Stimulated activated CD8-positive, alpha-beta memory T cell treated with anti-CD3 and anti-CD28 coated beads, Interleukin-15, amount 100 ng/mL, for 4 hours (primary cell): ENCODE results near the gene BABAM2.
"Not testable (repeated sequence)": the region's sequence is repeated elsewhere in the genome, so short reads cannot be mapped to it uniquely, and the experiment has no call there.

Source experiments
- DNase-seq, 2 donors: peaks; one replicate each; pipeline ENCODE4 v3.0.0-alpha.2; 2020; ENCODE audit warnings: low read depth in 2 of 2

BABAM2 gene

DNA sequence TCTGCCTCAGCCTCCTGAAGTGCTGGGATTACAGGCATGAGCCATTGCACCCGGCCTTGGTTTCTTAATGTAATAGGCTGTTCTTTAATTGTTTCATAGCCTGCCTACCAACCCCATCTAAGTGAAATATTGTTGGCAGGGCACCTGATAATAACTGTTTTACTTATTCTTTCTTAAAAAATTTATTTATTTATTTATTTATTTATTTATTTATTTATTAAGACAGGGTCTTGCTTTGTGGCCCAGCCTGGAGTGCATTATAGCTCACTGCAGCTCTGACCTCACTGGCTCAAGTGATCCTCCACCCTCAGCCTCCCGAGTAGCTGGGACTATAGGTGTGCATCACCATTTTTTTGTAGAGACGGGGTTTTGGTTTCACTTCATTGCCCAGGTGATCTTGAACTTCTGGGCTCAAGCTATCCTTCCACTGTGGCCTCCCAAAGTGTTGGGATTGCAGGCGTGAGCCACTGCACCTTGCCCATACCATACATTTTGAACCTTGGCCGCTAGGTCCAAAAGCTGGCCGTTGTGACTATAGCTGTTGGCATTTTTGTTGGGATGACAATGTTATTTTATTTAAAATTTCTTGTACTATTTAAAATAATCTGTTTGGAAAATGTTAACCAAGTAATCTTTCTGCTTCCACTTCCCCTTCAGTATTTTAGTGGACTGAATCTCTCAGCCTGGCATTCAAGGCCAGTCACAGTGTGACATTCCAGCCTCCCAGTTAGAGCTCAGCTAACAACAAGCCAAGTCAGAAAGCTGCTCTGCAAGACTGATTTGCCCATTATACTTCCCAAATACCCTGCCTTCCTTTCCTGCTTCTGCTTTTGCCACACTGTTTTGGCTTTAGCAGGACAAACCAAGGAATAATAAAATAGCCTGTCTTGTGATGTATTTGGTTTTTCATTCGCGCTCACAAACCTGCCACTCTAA is 52.4 kb downstream of the BABAM2 start:
- DNase-seq, result no peak

DNA sequence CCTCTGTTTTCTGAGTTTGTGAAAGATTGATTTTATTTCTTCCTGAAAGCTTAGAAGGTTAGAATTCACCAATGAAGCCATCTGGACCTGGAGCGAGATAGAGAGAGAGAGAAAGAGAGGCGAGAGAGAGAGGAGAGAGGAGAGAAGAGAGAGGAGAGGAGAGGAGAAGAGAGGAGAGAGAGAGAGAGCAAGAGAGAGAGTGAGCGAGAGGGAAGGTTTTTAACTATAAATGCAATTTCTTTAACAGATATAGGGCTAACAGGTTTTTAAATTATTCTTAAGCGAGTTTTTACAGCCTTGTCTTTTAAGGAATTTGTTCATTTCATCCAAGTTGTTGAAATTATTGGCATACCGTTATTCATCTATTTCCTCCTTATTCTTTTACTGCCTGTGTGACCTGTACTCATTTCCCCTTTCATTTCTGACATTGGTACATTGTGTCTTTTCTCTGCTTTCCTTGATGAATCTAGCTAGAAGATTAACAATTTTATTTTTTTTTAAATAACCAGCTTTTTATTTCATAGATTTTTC is 56.1 kb downstream of the BABAM2 start:
- no peak for DNase-seq

DNA sequence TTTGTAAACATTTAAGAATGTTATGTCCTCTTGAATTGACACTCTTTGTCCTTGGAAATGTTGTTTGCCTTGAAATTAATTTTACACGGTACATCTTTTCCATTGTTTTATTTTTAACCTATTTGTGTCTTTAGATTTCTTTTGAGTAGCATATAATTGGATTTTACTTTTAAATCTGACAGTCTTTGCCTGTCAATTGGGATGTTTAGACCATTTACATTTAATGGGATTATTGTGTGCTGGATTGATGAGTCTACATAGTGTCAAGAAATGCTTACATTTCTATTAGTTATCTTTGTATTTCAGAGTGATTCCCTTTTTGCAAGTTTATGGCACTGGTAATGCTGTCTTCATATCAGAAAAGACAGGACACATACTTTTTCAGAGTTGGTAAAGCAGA is 61.5 kb downstream of the BABAM2 start:
- DNase-seq, result no peak

DNA sequence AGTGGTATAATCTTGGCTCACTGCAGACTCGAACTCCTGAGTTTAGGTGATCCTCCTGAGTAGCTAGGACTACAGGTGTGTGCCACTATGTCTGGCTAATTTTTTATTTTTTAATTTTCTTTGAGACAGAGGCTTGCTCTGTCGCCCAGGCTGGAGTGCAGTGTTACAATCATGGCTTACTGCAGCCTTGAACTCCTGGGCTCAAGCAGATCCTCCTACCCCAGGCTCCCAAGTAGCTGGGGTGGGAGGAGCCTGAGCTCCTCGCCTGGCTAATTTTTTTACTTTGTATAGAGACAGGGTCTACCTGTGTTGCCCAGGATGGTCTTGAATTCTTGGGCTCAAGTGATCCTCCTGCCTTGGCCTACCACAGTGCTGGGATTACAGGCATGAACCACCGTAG is 62.5 kb downstream of the BABAM2 start:
- DNase-seq, result no peak

DNA sequence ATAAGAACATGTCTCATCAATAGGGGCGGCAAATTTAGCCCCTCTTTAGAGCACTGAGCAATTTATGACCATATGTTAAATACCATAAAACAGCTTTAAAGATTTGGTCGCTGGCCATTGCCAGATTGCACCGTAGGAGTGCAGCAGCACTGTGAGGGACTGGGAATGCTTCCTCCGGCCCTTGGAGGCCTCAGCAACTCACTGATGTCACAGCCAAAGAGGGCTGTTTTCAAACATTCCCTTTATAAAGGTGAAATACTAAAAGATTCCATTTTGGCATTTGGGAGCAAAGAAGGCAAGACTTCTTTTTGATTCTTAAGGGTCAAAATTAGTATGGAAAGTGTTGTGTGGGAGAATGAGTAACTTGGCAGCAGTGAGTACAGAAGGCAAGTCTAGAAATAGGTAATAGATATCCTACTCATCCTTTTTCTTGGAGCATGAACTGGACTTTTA is 63.7 kb downstream of the BABAM2 start:
- no peak for DNase-seq

DNA sequence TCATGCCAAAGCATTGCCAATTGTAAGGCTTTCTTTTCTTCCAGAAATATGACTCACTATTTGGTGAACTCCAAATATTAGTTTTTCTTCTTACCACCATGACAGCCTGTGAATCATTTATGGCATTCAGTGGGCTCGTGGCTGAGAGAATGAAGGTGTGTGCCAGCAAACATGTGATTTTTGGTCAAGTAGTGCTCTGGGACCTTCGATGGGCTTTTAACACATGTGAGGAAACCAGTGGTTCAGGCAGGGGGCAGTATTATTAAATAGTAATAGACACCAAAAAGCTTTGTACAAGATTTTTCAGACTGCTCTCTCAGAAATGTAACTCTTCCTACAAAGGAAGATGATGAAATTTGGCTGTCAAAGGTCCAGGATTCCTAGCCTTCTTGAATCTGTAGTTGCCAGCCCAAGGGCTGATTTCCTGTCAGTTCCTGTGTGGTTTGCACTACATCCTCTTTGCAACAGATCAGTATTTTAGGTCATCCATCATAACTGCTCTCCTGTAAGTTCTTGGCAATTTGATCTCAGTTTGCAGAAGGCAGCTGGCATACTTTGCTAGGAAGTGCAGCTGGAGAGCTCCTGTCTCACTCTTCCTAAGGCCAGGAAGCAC is 64.3 kb downstream of the BABAM2 start:
- peak in 1 of 2 donors; percentile 9 for DNase-seq

DNA sequence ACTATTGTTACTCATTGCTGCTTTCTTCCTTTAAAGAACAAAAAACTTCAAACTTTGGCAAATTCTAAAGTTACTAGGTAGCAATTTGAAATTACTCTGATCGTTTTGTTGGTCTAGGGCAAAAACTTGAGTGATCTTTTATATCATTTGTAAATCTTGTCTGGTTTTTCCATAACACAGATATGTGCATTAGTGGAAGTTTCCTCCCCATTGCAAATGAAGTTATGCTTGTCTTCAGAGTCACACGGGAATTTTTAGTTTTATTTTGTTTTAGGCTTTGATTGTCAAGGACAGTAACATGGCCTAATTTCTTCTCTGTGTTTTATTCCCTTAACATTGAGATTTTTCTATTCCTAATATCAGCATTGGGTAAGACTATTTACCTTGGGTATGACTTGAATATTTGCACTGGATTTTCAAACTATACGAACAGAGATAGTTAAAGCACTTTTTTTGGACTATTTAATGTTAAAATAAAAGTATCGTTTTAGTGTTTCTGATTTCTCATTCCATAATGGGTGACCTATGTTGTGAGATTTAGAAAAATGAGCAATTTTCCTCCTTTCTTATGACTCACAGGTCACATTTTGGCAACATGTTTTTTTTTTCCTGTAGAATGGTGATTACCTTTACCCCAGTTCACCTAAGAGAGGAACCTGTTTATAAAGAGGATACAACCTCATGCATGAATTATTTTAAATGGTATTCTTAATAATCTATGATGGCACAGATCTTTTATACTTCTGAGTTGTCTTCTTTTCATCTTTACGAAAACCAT is 65.0 kb downstream of the BABAM2 start:
- DNase-seq, result no peak

DNA sequence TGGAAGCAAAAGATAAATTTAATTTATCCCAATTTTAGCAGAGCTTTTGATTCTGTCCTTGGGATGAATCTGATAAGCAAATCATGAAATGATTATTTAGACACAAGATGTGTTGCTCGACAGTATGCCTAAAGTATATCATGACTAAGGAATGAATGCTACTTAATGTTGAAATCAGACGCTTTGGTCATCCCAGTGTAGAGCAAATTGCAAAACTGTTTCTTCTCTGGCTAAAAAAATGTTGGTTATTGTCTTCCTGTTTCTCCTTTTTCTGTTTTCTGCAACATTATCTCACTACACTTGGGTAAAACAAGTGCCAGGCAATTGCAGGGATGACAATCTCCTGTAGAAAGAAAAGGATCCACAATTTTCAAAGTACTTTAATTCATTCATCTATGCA is 66.4 kb downstream of the BABAM2 start:
- DNase-seq, result no peak

DNA sequence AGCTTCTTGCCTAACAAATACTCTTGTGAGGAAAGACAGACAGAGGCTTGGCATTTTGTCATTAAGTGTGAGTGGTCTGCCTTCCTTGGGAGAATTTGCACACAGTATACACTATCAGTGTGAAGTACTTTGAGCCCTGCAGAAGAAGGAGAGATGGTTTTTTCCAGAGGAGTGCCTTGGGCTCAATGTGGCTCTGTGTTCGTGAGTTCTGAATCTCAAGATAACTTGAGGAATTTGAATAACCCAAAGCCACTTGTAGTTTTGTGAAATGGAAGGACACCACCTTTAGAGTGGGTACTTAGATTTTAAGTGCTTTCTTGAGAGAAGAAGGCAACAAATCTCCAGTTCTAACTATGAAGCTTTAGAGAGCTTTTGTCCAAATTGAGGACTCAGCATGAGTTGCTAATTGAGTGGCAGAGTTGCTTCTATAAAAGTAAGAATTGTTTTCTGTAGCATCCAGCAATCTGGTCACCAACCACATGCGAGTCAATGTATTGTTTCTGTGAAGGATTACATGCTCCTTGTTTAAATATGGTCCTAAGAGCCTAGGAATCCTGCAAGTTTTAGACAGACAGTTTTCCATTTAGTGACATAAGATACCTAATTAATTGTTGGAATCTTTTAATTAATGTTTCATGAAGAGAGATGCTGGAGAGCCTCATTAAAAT is 68.3 kb downstream of the BABAM2 start:
- no peak for DNase-seq

DNA sequence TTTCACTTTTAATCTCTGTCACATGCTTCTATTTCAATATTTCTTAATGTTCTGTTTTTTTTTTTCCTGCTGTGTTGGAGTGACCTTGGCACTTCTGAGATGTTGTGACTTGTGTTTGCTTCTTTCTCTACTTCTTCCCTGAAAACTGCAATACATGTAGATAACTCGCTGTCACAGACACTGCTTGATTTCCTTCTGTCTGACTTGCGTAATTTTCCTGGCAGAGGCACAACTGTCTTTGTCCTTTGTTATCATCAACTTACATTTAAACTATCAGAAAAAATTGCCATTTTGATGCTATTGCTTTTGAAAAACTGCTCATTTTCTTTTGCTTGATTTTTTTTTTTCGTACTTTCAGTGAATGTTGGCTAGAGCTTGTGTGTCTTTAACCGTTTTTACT is 69.0 kb downstream of the BABAM2 start:
- DNase-seq, result no peak

DNA sequence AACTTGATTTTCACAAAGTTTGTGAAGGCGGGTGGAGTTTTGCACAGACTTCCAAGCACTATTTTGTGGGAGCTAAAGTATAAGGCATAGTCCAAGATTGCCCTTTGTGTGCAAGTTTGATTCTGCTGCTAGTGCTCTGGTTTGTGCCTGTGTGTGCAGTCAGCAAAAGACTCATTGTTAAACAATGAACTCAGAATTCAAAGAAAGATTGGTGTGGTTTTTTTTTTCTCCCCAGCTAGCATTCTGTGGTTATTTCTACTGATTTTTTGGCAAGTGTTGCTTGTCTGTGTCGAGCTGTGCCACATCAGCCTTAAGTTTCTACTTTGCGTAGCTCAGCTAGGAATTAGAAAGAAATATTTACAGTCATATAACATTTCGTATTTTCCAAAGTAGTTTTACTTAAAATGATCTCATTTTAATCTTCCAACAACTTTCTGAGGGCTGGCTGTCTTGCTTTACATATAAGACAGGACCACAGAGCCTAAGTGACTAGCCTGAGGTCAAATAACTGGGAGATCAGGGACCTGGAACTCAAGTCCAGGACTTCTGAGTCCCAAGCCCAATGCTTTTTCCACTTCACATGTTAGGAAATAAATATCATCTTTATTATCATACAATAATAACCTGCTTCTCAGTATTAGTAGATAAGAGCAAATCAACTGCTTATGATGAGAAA is 69.8 kb downstream of the BABAM2 start:
- no peak for DNase-seq

DNA sequence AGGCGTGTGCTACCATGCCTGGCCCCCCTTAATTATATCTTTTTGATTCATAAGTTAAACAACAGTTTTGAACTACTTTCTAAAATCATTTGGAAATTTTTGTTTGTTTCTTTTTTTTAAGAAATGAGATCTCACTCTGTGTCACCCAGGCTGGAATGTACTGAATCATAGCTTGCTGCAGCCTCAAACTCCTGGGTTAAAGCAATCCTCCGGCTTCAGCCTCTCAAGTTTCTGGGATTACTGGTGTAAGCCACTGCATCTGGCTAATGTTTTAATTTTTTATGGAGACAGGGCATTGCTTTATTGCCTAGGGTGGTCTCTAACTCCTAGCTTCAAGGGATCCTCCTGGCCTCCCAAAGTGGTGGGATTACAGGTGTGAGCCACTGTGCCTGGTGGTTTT is 71.5 kb downstream of the BABAM2 start:
- no peak for DNase-seq

DNA sequence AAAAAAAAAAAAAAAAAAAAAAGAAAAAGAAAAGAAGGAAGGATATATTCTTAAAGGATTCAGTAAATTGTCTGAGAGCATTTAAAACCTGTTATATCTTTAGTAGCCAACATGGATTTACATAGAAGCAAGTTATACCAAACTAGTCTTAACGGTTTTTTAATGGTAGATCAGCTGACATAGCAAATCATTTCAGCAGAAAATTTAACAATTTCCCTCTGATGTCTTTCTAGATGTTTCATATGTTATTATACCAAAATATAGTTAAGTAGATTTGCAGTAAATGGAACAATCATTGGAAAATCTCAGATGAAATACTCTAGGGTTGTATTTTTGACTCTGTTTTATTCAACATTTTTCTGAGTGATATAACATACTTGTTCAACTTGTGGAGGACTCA is 72.9 kb downstream of the BABAM2 start:
- DNase-seq, result no peak

DNA sequence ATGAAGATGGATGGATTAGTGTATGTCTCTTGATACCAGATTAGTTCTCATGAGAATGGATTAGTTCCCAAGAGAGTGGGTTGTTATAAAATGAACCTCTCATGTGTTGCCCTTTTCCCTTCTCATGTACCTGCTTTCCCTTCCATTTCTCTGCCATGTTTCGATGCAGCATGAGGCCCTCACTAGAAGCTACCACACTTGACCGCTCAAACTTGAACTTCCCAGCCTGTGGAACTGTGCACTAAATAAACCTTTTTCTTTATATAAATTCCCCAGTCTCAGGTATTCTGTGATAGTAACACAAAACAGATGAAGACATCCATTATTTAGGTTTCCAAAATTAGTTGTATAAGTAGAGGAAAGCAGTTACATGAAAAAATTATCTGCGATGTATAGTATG is 73.5 kb downstream of the BABAM2 start:
- DNase-seq, result no peak

DNA sequence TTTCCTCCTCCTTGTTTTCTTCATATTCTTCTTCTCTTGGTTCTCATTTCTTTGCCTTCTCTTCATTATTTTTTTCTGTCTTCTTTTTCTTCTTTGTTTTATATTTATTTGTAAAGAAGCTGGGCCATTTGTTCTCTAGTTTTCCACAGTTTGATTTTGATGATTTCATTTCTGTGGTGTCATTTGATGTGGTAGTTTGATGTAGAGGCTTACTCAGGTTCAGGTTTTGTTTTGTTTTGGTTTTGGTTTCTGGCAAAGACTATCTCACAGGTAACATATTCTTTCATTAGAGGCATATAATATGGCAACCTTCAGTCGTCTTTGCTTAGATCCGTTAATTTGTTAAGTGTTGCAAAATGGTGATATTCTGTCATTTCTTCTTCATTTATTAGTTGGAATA is 75.3 kb downstream of the BABAM2 start:
- no peak for DNase-seq

DNA sequence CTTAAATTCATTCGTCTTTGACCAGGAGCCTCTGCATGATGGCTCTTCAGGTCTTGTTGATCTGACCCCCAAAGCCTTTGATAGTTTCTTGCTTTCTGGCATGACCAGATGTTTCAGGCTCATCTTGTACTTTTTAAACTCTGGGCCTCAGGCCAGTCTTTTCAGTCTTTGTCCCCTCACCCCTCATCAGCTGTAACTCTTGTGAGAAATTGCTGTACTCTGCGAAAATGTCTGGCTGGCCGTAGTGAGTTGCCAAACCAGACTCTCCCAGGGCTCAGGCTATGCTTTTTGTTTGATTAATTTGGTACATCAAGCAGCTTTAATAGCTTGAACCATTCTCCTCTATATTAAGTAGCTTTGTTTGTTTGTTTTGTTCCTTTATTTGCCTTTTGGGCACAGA is 75.9 kb downstream of the BABAM2 start:
- DNase-seq, result no peak

DNA sequence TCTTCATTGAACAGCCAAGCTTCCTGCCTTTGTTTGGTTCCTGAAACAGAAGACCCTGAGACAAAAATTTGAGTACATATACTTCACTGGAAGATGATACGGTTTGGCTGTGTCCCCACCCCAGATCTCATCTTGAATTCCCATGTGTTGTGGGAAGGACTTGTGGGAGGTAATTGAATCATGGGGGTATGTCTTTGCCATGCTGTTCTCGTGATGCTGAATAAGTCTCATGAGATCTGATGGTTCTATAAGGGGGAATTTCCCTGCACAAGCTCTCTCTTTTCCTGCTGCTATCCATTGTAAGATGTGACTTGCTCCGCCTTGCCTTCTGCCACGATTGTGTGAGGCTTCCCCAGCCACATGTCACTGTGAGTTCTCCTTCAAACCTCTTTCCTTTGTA is 76.5 kb downstream of the BABAM2 start:
- DNase-seq, result no peak

DNA sequence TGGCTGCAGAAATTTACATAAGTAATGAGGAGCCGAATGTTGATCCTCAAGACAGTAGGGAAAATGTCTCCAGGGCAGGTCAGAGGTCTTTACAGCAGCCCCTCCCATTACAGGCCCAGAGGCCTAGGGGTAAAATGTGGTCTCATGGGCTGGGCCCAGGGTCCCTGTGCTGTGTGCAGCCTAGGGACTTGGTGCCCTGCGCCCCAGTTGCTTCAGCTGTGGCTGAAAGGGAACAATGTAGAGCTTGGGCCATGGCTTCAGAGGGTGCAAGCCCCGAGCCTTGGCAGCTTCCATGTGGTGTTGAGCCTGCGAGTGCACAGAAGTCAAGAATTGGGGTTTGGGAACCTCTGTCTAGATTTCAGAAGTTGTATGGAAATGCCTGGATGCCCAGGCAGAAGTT is 77.5 kb downstream of the BABAM2 start:
- DNase-seq, result not testable (repeated sequence)

DNA sequence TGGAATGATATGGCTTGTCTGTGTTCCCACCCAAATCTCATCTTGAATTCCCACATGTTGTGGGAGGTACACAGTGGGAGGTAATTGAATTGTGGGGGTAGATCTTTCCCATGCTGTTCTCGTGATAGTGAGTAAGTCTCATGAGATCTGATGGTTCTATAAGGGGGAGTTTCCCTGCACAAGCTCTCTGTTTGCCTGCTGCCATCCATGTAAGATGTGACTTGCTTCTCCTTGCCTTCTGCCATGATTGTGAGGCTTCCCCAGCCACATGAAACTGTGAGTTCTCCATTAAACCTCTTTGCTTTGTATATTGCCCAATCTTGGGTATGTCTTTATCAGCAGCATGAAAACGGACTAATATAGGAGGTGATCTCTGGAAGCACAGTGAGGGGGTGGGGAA is 78.4 kb downstream of the BABAM2 start:
- not testable (repeated sequence) for DNase-seq

DNA sequence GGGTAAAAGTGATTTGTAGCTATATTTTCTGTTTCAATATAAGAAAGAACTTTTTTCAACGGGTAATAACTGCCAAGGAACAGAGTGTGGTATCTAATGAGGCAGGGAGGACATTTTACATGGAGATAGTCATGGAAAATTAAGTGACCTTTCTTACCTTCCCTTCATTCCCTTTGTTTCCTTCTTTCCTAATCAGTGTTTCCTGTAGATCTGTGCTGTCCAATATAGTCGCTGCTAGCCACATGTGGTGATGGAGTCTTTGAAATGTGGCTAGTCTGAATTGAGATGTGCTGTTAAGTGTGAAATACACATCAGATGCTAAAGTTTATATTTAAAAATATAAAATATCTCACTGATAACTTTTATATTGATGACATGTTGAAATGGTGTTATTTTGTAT is 81.8 kb downstream of the BABAM2 start:
- DNase-seq, result no peak

DNA sequence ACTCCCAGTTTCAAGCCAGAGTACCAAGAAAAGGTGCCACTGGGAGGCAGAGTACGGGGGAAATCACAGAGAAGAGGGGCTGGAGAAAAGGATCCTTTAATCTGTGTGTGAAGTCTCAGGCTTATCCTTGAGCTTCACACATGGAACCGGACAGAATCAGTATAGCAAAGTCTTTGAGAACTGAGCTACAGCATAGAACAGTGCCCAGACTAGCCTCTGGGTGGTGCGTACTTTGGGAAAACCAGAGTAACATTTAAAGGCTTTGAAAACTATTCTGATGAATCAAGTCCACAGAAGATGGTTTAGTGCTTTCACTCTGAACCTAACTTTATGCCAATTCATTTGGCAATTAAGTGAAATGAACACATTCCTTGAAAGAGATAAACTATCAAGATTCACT is 83.1 kb downstream of the BABAM2 start:
- DNase-seq, result no peak
